NT2/D1 (cell line): ENCODE data around the gene RCAN1.
A peak's percentile ranks its signal among the peaks of the same experiment; 100 is the strongest.

ENCODE experiments used
- DNase-seq: peaks from one replicate; pipeline ENCODE4 v3.0.0-alpha.2; 2011; ENCODE audit warnings: low read depth, low spot score
- H3K27me3 ChIP-seq: 2 replicates; pipeline ENCODE4 v1.6.0; 2011; ENCODE audit warnings: mild to moderate bottlenecking; ENCODE audit not compliant: insufficient read length, insufficient read depth
- H3K36me3 ChIP-seq: 2 replicates; pipeline ENCODE4 v1.6.1; 2011; ENCODE audit warnings: mild to moderate bottlenecking, low read length, mixed read lengths; ENCODE audit not compliant: insufficient read depth, insufficient read length
- H3K4me1 ChIP-seq: 2 replicates; pipeline ENCODE4 v1.5.1; 2011; ENCODE audit not compliant: insufficient read depth, insufficient read length
- H3K4me3 ChIP-seq: 2 replicates; pipeline ENCODE4 v1.5.1; 2011; ENCODE audit warnings: low read depth; ENCODE audit not compliant: insufficient read length
- H3K9ac ChIP-seq: 2 replicates; pipeline ENCODE4 v1.6.0; 2011; ENCODE audit warnings: low read depth; ENCODE audit not compliant: insufficient read length
- H3K9me3 ChIP-seq: 2 replicates; pipeline ENCODE4 v1.5.1; 2011; ENCODE audit warnings: mild to moderate bottlenecking, low read length; ENCODE audit not compliant: insufficient read depth
- SUZ12 ChIP-seq: IDR thresholded peaks from 2 replicates; pipeline ENCODE4 v1.6.1; 2011; ENCODE audit not compliant: insufficient read length, insufficient read depth; ENCODE audit errors: extremely low read depth
- YY1 ChIP-seq: IDR thresholded peaks from 2 replicates; pipeline ENCODE4 v1.6.1; 2011; ENCODE audit not compliant: insufficient read length, insufficient read depth
- ZNF274 ChIP-seq: IDR thresholded peaks from 2 replicates; pipeline ENCODE4 v1.6.1; 2011; ENCODE audit warnings: mild to moderate bottlenecking, low read depth, low read length

Gene RCAN1

DNA sequence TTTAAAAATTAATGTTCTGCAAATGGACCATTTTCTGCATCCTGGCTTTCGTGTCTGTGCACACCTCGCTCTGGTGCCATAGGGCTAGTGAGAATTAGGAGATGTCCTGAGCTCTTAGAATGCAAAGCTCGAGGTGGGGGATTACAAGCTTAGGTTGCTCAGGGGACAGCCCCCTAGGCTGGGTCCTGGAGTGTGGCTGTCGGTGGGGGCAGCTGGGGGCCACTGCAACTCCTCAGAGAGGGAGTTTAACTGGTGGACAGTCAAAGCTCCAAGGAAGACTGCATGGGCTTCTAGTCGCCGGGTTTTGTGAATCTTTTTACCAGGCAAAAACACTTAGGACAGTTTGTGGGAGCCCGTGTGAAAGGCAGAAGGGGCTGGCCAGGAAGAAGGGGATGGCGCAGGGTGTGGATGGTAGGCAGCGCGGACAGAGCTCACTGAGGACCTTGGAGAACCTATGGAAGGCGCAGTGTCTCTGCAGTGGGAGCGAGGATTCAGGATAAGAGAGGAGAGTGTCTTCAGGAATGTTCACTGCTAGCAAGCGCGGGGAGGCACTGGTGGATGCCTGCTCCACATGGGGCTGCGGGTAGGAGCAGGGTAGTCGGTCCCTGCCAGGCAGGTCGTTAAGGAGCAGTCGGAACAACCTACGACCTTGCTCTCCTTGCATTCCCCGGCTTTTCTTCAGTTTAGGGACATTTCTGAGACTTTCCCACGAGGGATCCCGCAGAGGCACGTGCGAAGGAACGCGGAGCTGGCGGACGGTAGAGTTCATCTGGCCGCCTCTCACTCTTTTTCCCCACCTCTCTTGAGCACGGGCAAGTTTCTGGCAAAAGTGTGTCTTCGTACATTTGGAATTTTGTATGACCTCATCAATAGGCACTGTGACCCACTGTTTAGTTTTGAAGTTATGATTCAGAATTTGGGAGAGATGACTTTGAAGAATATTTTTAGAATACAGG, 90.0 kb downstream of the RCAN1 start:
- Histone ChIP-seq H3K9ac (peak overlapping the region; percentile 71), H3K36me3 (peaks cover 50% of the 10 kb centered on the region), H3K4me1 (peaks cover 11% of the 10 kb centered on the region), H3K9me3 (0 out of 2 replicates have a peak, but pooled peaks cover 9% of the 10 kb centered on the region), H3K27me3 (no peaks in the 10 kb centered on the region), H3K4me3 (peak overlapping the region; percentile 40)
- DNase-seq: no peak
- no peak for TF ChIP-seq YY1
- no peak for TF ChIP-seq ZNF274
- no peak for TF ChIP-seq SUZ12

DNA sequence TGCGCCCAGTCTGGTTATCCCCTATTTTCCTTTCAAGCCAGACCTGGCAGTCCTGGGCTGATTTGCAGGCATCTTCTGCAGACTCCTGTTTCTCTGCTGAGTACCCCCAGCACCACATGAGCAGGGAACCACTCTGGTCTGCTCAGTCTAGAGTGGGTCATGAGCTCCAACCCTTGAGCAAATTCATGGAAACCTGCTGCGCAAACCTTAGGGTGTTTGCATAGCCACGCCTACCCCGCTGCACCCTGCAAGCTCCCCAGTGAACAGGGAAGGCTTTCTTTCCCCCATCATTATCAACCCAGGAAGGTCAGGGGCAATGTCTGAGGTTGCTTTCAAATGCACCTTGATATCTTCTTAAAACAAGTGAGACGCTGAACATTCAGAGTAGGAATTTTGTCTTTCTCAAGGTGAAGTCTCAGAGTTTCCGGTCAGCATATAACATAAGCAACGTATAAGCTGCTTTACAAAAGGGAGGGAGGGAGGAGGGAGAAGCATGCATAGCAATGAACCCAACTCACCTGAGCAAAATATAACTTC, 91.8 kb downstream of the RCAN1 start:
- peak overlapping the region; percentile 6 for H3K9ac ChIP-seq
- no peak for TF ChIP-seq ZNF274
- no peak for TF ChIP-seq SUZ12
- no peak for TF ChIP-seq YY1
- H3K4me1 ChIP-seq: peaks cover 11% of the 10 kb centered on the region
- no peaks in the 10 kb centered on the region for H3K27me3 ChIP-seq
- H3K9me3 ChIP-seq: 0 out of 2 replicates have a peak, but pooled peaks cover 10% of the 10 kb centered on the region
- no peak overlapping the region for H3K4me3 ChIP-seq
- no peak for DNase-seq
- peaks cover 67% of the 10 kb centered on the region for H3K36me3 ChIP-seq

DNA sequence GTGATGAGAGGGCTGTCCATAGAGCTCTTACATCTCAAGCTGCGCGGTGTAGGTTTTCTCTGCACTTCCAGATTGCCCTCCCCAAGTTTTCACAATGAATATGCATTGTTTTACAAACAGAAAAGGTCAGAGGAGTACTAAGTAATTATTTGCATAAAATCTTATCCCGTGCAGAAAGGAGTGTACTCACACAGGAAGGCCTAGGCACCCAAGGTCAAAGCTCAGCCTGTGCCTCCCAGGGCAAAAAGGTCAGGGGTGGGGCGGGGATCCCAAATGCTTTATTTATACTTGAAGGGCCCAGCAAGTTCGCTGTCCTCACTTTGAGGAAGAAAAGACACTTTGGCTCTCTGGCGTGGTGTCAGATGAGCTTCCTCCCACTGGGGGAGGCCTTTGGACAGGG, 92.6 kb downstream of the RCAN1 start:
- Histone ChIP-seq H3K27me3 (no peaks in the 10 kb centered on the region), H3K9me3 (0 out of 2 replicates have a peak, but pooled peaks cover 10% of the 10 kb centered on the region), H3K36me3 (peaks cover 75% of the 10 kb centered on the region), H3K4me1 (peaks cover 11% of the 10 kb centered on the region), H3K9ac (peak overlapping the region; percentile 23), H3K4me3 (no peak overlapping the region)
- TF ChIP-seq SUZ12: no peak
- no peak for TF ChIP-seq ZNF274
- TF ChIP-seq YY1: no peak
- no peak for DNase-seq

DNA sequence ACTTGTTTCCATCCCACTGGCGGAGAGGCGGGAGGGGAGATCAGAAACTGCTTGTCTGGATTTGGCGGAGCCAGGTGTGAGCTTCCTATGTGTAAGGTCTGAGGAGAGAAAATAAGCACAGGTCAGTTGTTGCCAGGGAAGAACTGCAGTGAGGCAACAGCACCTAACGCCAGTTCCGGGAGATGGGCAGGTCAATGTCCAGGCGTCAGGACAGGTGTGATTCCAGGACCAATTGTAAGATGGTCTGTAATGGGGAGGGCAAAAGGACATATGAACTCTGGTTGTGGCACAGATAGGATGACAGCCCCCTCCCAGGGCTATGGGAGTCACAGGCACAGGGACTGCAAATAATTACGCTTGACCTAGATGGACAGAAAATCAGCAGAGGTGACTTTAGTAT, 93.4 kb downstream of the RCAN1 start:
- no peak for TF ChIP-seq YY1
- no peak for TF ChIP-seq ZNF274
- no peak for TF ChIP-seq SUZ12
- Histone ChIP-seq H3K36me3 (peaks cover 82% of the 10 kb centered on the region), H3K4me3 (no peak overlapping the region), H3K4me1 (peaks cover 11% of the 10 kb centered on the region), H3K27me3 (no peaks in the 10 kb centered on the region), H3K9me3 (0 out of 2 replicates have a peak, but pooled peaks cover 10% of the 10 kb centered on the region), H3K9ac (no peak overlapping the region)
- DNase-seq: no peak

DNA sequence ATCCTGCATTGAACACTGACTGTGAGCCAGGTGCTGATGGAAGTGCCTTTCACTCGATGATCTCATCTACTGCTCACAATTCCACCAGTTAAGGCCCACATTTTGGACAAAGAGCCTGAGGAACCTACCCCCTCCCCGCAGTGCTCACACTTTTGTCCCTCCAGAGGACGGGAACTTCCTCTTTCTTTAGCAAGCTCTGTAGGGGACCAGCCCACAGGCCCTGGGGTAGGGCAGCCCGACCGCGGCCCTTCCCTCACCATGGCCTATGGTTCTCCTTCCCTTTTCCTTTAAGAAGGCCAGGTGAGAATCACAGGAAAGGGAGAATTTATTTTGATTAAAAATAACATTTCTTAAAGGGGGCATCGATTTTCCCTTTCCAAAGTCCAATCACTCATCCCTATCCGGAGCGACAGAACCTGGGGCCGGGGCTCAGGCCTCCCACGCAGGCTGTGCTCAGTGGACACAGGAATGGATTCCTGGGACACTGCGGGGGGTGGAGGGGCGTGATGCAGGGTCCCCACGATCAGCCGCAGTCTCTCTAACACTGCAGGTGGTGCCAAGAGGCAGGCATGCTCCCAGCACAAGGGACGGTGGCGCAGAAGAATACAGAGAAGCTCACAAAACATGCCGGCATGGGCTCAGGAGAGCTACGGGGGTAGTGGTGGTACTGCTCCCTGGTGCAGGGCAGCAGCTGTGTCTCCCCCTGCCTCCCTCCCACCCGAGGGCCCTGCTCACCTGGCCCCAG, 94.0 kb downstream of the RCAN1 start:
- H3K4me1 ChIP-seq: peaks cover 11% of the 10 kb centered on the region
- 0 out of 2 replicates have a peak, but pooled peaks cover 10% of the 10 kb centered on the region for H3K9me3 ChIP-seq
- H3K9ac ChIP-seq: no peak overlapping the region
- H3K27me3 ChIP-seq: no peaks in the 10 kb centered on the region
- TF ChIP-seq ZNF274 (no peak), YY1 (no peak), SUZ12 (no peak)
- H3K36me3 ChIP-seq: peaks cover 88% of the 10 kb centered on the region
- no peak for DNase-seq
- no peak overlapping the region for H3K4me3 ChIP-seq

DNA sequence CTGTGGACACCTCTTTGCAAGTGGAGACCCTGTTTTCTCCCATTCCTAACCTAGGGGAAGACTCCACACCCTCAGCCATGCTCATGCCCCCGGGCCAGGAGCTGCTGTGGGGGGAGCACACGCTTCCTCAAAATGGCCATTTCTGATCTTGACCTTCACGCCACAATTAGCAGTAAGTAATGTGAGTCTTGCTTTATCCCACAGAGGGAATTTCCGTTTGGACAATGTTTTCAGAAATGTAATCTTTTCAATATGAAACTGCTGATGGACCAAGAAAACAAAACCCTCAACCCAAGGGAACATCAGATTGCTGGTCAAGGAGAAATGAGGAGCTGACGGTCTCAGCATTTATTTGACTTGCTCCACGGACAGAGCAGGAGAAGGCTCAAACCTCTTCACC, 94.6 kb downstream of the RCAN1 start:
- H3K27me3 ChIP-seq: no peaks in the 10 kb centered on the region
- no peak for TF ChIP-seq YY1
- no peak for TF ChIP-seq ZNF274
- no peak for TF ChIP-seq SUZ12

DNA sequence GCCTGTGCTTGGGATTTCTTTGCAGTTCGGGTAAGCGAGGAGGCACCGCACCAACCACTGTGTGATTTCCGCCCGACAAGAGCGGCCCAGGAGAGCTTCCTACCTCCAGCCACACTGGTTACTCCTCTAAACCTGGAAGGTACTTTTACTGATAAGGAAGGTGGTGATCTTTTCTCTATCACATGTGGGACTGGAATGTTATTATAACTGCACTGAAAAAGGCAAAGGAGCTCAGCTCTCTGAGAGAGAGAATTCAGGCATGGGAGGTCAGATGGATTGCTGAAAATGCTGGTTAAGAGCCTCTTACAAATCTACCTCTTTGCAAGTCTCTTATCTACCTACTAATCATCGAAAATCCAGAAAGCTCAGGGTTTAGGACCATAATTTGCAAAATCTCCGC, 95.2 kb downstream of the RCAN1 start:
- no peak for DNase-seq
- Histone ChIP-seq H3K4me3 (no peak overlapping the region), H3K4me1 (peaks cover 11% of the 10 kb centered on the region), H3K9ac (no peak overlapping the region), H3K27me3 (no peaks in the 10 kb centered on the region), H3K36me3 (peaks cover 91% of the 10 kb centered on the region), H3K9me3 (0 out of 2 replicates have a peak, but pooled peaks cover 10% of the 10 kb centered on the region)
- TF ChIP-seq SUZ12 (no peak), ZNF274 (no peak), YY1 (no peak)

More for the DNA sequence above, 94.6 kb downstream of the RCAN1 start:
- Histone ChIP-seq H3K9ac (no peak overlapping the region), H3K4me3 (no peak overlapping the region), H3K9me3 (0 out of 2 replicates have a peak, but pooled peaks cover 10% of the 10 kb centered on the region), H3K4me1 (peaks cover 11% of the 10 kb centered on the region), H3K36me3 (peaks cover 95% of the 10 kb centered on the region)
- DNase-seq: no peak
